Measurements from ENCODE around the gene ECT2L.

ECT2L gene

DNA sequence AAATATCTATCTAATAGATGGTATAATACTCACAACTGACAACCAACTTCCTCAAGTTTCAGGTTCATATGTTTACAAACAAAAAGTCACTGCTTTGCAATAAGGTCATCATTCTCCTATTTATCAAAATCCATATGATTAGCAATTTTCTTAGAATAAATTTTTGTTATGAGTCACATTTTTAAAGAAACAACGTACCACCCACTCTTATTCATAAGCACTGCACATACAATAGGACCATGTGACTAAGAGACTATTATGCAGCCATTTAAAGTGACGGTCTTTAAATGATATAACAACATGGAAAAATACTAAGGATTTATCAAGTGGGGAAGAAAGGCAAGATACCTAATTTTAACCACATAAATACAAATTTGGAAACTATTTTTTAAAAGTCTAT is 152.1 kb downstream of the ECT2L start:
- H3K4me3 ChIP-seq (ENCODE audit: severe bottlenecking): no peak overlapping the region
- DNase-seq (ENCODE audit: low spot score): no peak
- peaks cover 39% of the 10 kb centered on the region for H3K36me3 ChIP-seq (ENCODE audit: low read depth)
- peaks cover 20% of the 10 kb centered on the region for H3K4me1 ChIP-seq (ENCODE audit: insufficient read depth, poor library complexity, severe bottlenecking)
- no peak overlapping the region for H3K27ac ChIP-seq (ENCODE audit: poor library complexity, severe bottlenecking)
- ATAC-seq (ENCODE audit: low read depth): no peak
- TF ChIP-seq, protein P1, sequence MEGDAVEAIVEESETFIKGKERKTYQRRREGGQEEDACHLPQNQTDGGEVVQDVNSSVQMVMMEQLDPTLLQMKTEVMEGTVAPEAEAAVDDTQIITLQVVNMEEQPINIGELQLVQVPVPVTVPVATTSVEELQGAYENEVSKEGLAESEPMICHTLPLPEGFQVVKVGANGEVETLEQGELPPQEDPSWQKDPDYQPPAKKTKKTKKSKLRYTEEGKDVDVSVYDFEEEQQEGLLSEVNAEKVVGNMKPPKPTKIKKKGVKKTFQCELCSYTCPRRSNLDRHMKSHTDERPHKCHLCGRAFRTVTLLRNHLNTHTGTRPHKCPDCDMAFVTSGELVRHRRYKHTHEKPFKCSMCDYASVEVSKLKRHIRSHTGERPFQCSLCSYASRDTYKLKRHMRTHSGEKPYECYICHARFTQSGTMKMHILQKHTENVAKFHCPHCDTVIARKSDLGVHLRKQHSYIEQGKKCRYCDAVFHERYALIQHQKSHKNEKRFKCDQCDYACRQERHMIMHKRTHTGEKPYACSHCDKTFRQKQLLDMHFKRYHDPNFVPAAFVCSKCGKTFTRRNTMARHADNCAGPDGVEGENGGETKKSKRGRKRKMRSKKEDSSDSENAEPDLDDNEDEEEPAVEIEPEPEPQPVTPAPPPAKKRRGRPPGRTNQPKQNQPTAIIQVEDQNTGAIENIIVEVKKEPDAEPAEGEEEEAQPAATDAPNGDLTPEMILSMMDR (IDR thresholded peaks at IDR 0.05; ENCODE audit: poor library complexity, severe bottlenecking): no peak
- no peaks in the 10 kb centered on the region for H3K27me3 ChIP-seq (ENCODE audit: insufficient read depth, poor library complexity, severe bottlenecking)
- no peaks in the 10 kb centered on the region for H3K9me3 ChIP-seq (ENCODE audit: severe bottlenecking)

DNA sequence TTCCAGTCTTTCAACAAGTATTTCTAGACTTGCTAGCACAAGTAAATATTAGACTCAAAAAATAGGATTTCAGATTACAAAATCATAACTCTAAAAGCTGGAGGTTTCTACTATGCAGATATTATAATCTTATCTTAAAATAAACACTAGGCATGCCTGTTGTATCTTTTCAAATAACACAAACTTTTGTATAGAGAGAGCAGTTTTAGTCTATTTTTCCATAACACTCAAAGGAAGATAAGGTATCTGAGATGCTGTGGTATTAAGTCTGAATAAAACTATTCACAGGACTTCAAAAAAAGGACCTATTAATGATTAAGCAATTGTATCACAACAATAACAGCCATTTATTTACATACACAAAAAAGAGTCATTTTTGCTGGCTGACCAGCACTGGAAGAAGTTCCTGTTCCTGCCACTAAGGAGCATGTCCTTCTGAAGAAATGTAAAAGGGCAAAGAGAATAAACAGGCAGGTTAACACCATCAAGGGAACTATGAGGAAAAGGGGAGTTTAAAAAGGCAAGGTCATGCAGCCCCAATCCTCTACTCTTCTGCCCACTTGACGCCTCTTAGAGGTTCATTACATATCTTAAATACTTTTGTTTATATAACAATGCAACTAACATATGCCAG is 152.8 kb downstream of the ECT2L start:
- H3K4me1 ChIP-seq (ENCODE audit: insufficient read depth, poor library complexity, severe bottlenecking): peaks cover 25% of the 10 kb centered on the region
- DNase-seq (ENCODE audit: low spot score): no peak
- TF ChIP-seq, protein P1 (IDR thresholded peaks at IDR 0.05; ENCODE audit: poor library complexity, severe bottlenecking): no peak
- H3K4me3 ChIP-seq (ENCODE audit: severe bottlenecking): no peak overlapping the region
- no peak overlapping the region for H3K27ac ChIP-seq (ENCODE audit: poor library complexity, severe bottlenecking)
- no peak for ATAC-seq (ENCODE audit: low read depth)
- H3K27me3 ChIP-seq (ENCODE audit: insufficient read depth, poor library complexity, severe bottlenecking): no peaks in the 10 kb centered on the region
- H3K9me3 ChIP-seq (ENCODE audit: severe bottlenecking): no peaks in the 10 kb centered on the region
- H3K36me3 ChIP-seq (ENCODE audit: low read depth): peaks cover 33% of the 10 kb centered on the region

DNA sequence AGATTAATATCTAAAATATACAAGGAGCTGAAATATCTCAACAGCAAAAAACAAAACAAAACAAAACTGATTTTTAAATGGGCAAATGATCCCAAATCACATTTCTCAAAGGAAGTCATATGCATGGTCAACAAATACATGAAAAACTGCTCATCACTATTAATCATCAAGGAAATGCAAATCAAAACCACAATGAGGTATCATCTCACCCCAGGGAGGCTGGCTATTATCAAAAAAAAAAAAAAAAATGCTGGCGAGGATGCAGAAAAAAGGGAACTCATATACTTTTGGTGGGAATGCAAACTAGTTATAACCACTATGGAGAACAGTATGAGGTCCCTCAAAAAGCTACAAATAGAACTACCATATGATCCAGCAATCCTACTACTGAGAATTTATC is 157.6 kb downstream of the ECT2L start:
- H3K9me3 ChIP-seq (ENCODE audit: severe bottlenecking): no peaks in the 10 kb centered on the region
- TF ChIP-seq, protein P1 (IDR thresholded peaks at IDR 0.05; ENCODE audit: poor library complexity, severe bottlenecking): no peak
- DNase-seq (ENCODE audit: low spot score) (no peak), ATAC-seq (ENCODE audit: low read depth) (peak; percentile 65; the same call in 2 of the 3 replicates)
- no peak overlapping the region for H3K4me3 ChIP-seq (ENCODE audit: severe bottlenecking)
- H3K4me1 ChIP-seq (ENCODE audit: insufficient read depth, poor library complexity, severe bottlenecking): peaks cover 15% of the 10 kb centered on the region
- no peaks in the 10 kb centered on the region for H3K27me3 ChIP-seq (ENCODE audit: insufficient read depth, poor library complexity, severe bottlenecking)
- peak overlapping the region; percentile 8 for H3K27ac ChIP-seq (ENCODE audit: poor library complexity, severe bottlenecking)
- H3K36me3 ChIP-seq (ENCODE audit: low read depth): no peaks in the 10 kb centered on the region

Data from RWPE2 (cell line).